ENCODE measurements around the gene TMEM259. TPM values are rescaled to one million over a fixed set of nuclear protein-coding genes. Genes with fewer than 3 reads are reported as not detected.

Gene TMEM259
- total and polyA plus RNA-seq, 2 donors (not counting 1 experiment from before 2014, with no cell fraction given), result 373 to 607 TPM

DNA sequence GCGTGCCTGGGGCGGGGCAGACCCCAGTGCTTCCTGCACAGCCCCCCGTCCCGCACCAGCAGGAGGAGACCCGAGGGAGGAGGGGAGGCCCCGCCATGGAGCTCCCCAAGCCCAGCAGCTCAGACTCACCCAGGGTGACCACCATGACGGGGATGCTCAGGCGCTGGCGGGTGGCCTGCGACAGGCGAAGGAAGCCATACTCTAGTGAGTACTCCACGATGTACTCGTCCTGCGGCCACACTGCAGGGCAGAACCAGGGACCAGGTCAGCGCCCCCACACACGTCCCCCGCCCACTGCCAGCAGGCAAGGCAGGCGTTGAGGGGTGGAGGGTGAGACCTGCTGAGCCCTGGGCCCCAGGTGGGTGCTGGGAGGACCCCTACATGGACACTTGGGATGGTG, 8.6 kb downstream of the TMEM259 start:
- TF ChIP-seq, protein P1, sequence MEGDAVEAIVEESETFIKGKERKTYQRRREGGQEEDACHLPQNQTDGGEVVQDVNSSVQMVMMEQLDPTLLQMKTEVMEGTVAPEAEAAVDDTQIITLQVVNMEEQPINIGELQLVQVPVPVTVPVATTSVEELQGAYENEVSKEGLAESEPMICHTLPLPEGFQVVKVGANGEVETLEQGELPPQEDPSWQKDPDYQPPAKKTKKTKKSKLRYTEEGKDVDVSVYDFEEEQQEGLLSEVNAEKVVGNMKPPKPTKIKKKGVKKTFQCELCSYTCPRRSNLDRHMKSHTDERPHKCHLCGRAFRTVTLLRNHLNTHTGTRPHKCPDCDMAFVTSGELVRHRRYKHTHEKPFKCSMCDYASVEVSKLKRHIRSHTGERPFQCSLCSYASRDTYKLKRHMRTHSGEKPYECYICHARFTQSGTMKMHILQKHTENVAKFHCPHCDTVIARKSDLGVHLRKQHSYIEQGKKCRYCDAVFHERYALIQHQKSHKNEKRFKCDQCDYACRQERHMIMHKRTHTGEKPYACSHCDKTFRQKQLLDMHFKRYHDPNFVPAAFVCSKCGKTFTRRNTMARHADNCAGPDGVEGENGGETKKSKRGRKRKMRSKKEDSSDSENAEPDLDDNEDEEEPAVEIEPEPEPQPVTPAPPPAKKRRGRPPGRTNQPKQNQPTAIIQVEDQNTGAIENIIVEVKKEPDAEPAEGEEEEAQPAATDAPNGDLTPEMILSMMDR (IDR thresholded peaks at IDR 0.05), result no peak
- TF ChIP-seq EZH2 (IDR thresholded peaks at IDR 0.05; ENCODE audit: borderline replicate concordance, insufficient read depth, low read depth, low read length, poor library complexity, severe bottlenecking), result no peak
- Histone ChIP-seq H3K27me3 (replicated peaks in 1 of 4; ENCODE audit: control extremely low read depth in 1 of 4, control insufficient read depth in 3 of 4, insufficient read depth in 4 of 4, low read length in 3 of 4) (no peaks in the 10 kb centered on the region), H3K27ac (ENCODE audit: low read length in 2 of 2) (no peak overlapping the region), H3K9me3 (ENCODE audit: control extremely low read depth in 1 of 3, control insufficient read depth in 2 of 3, insufficient read depth in 1 of 3, low read length in 2 of 3) (no peaks in the 10 kb centered on the region), H3K4me2 (replicated peaks; ENCODE audit: low read depth, low read length, poor library complexity, severe bottlenecking) (no peak overlapping the region), H2AFZ (ENCODE audit: insufficient read depth, low read depth, low read length, poor library complexity, severe bottlenecking) (no peak overlapping the region), H3K36me3 (replicated peaks in 1 of 2; ENCODE audit: control extremely low read depth in 1 of 2, control insufficient read depth in 1 of 2, extremely low read depth in 1 of 2, insufficient read depth in 2 of 2, low read length in 1 of 2) (peaks cover 0 to 41% of the 10 kb centered on the region in 2 experiments), H3K4me1 (ENCODE audit: control insufficient read depth in 2 of 2, insufficient read depth in 2 of 2, low read length in 2 of 2) (peaks cover 11 to 21% of the 10 kb centered on the region in 2 donors), H4K20me1 (ENCODE audit: control insufficient read depth, insufficient read depth, low read length, poor library complexity, severe bottlenecking) (peaks cover 81% of the 10 kb centered on the region), H3K4me3 (ENCODE audit: control extremely low read depth in 1 of 5, extremely low read depth in 1 of 5, insufficient read depth in 1 of 5, low read depth in 2 of 5, low read length in 4 of 5) (no peak overlapping the region), H3K79me2 (ENCODE audit: control insufficient read depth, insufficient read depth, low read length) (peaks cover 52% of the 10 kb centered on the region), H3K9ac (ENCODE audit: low read length) (no peak overlapping the region)
- intact Hi-C loops (cut with micrococcal nuclease), result no loop called here
- no peak for DNase-seq
- Mint-ChIP-seq H3K4me1 (peaks cover 19% of the 10 kb centered on the region), H3K27me3 (no peaks in the 10 kb centered on the region), H3K27ac (no peak overlapping the region), H3K9me3 (ENCODE audit: insufficient read depth) (no peaks in the 10 kb centered on the region), H3K4me3 (no peak overlapping the region)
- ChIA-PET POLR2A (interaction anchor here (0.6 kb wide), 1 partner anchor 175 kb away, joined by 4 read pairs; no protein-coding TSS in a partner anchor), CTCF (no interaction called here)
- WGBS (ENCODE audit: insufficient coverage), result 99% methylated on average over 16 of the region's 18 CpGs
- no peak for ATAC-seq (ENCODE audit: low read depth)

DNA sequence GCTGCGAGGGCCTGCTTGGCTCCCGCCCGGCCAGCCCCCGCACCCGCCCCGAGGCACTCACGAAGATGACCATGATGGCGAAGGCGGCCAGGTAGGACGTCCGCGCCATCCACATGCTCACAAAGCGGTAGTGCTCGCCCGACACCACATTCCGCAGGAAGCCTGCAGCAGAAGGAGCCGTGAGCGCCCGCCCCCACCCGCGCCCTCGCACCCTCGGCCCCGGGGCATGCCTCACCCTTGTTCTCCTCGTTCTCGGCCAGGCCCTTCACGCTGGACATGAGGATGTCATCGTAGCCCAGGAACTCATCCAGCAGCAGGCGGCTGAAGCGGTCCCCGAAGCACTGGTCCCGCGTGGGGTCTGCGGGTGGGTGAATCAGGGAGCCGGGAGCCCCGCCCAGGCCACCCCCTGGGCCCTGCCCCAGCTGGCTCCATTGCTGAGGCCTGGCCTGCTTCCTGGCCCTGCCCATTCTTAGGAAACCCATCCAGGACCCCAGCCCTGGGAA, 9.0 kb downstream of the TMEM259 start:
- peaks cover 76% of the 10 kb centered on the region for H4K20me1 ChIP-seq (ENCODE audit: control insufficient read depth, insufficient read depth, low read length, poor library complexity, severe bottlenecking)
- WGBS (ENCODE audit: insufficient coverage), result 96% methylated on average over 36 of the region's 36 CpGs
- TF ChIP-seq EZH2 (IDR thresholded peaks at IDR 0.05; ENCODE audit: borderline replicate concordance, insufficient read depth, low read depth, low read length, poor library complexity, severe bottlenecking), result no peak
- TF ChIP-seq, protein P1 (IDR thresholded peaks at IDR 0.05), result no peak

More for the DNA sequence above, 9.0 kb downstream of the TMEM259 start:
- ATAC-seq (ENCODE audit: low read depth), result no peak
- POLR2A ChIA-PET, result no interaction called here
- peaks cover 47% of the 10 kb centered on the region for H3K79me2 ChIP-seq (ENCODE audit: control insufficient read depth, insufficient read depth, low read length)
- H3K27ac ChIP-seq (ENCODE audit: low read length in 2 of 2), result no peak overlapping the region
- no peak overlapping the region for H3K9ac ChIP-seq (ENCODE audit: low read length)
- Mint-ChIP-seq H3K4me3 (no peak overlapping the region), H3K27ac (no peak overlapping the region), H3K9me3 (ENCODE audit: insufficient read depth) (no peaks in the 10 kb centered on the region), H3K4me1 (peaks cover 15% of the 10 kb centered on the region), H3K27me3 (no peaks in the 10 kb centered on the region)
- H3K9me3 ChIP-seq (ENCODE audit: control extremely low read depth in 1 of 3, control insufficient read depth in 2 of 3, insufficient read depth in 1 of 3, low read length in 2 of 3), result no peaks in the 10 kb centered on the region
- no peak overlapping the region for H3K4me3 ChIP-seq (ENCODE audit: control extremely low read depth in 1 of 5, extremely low read depth in 1 of 5, insufficient read depth in 1 of 5, low read depth in 2 of 5, low read length in 4 of 5)
- intact Hi-C loops (cut with micrococcal nuclease), result no loop called here
- DNase-seq, result no peak
- peaks cover 0 to 41% of the 10 kb centered on the region in 2 experiments for H3K36me3 ChIP-seq (replicated peaks in 1 of 2; ENCODE audit: control extremely low read depth in 1 of 2, control insufficient read depth in 1 of 2, extremely low read depth in 1 of 2, insufficient read depth in 2 of 2, low read length in 1 of 2)
- no peaks in the 10 kb centered on the region for H3K27me3 ChIP-seq (replicated peaks in 1 of 4; ENCODE audit: control extremely low read depth in 1 of 4, control insufficient read depth in 3 of 4, insufficient read depth in 4 of 4, low read length in 3 of 4)
- H3K4me1 ChIP-seq (ENCODE audit: control insufficient read depth in 2 of 2, insufficient read depth in 2 of 2, low read length in 2 of 2), result peaks cover 7 to 17% of the 10 kb centered on the region in 2 donors
- H3K4me2 ChIP-seq (replicated peaks; ENCODE audit: low read depth, low read length, poor library complexity, severe bottlenecking), result no peak overlapping the region
- CTCF ChIA-PET, result no interaction called here
- H2AFZ ChIP-seq (ENCODE audit: insufficient read depth, low read depth, low read length, poor library complexity, severe bottlenecking), result no peak overlapping the region
